Neural progenitor cell (in vitro differentiated cells): ENCODE data around the gene EEIG1.

Experiments
- CTCF ChIP-seq: fragments of 200-600 bp; sonication (generic); IDR thresholded peaks from 2 replicates; pipeline ENCODE4 v1.5.1; 2017; ENCODE audit warnings: antibody characterized with exemption, mild to moderate bottlenecking
- EZH2 ChIP-seq: fragments of 200-600 bp; sonication (generic); IDR thresholded peaks from 2 replicates; pipeline ENCODE4 v1.6.1; 2017; ENCODE audit warnings: antibody characterized with exemption, mild to moderate bottlenecking, moderate library complexity
- EZH2phosphoT487 ChIP-seq: fragments of 200-600 bp; sonication (generic); IDR thresholded peaks from 2 replicates; pipeline ENCODE4 v1.6.1; 2017; ENCODE audit warnings: antibody characterized with exemption

- no peak for TF ChIP-seq CTCF
- no peak for TF ChIP-seq EZH2phosphoT487
- TF ChIP-seq EZH2 = no peak
Measured at GRCh38 chr9:127950513-127951289, 30.1 kb downstream of the EEIG1 start.
